Cardiac fibroblast (primary cell): ENCODE data around the gene TBX20.
"Not testable (repeated sequence)": the region's sequence is repeated elsewhere in the genome, so short reads cannot be mapped to it uniquely, and the experiment has no call there.

Source experiments
- DNase-seq, 2 donors: peaks; one replicate each; pipeline versions ENCODE4 v3.0.0 to v3.0.0-alpha.2; 2010; ENCODE audit warnings: low read depth in 2 of 2
- H3K4me3 ChIP-seq, 2 donors: replicated peaks in 1 of 2; 1 replicate in 1 of 2; 2 replicates in 1 of 2; pipeline ENCODE4 v1.5.1; 2011; ENCODE audit warnings: low read depth in 2 of 2, low read length in 2 of 2, mild to moderate bottlenecking in 2 of 2, moderate library complexity in 1 of 2
- TF ChIP-seq, protein P1 (sequence below): IDR thresholded peaks from one replicate; pipeline ENCODE4 v1.5.1; 2011; ENCODE audit warnings: low read depth, mild to moderate bottlenecking, low read length, inconsistent platforms

The TBX20 gene

DNA sequence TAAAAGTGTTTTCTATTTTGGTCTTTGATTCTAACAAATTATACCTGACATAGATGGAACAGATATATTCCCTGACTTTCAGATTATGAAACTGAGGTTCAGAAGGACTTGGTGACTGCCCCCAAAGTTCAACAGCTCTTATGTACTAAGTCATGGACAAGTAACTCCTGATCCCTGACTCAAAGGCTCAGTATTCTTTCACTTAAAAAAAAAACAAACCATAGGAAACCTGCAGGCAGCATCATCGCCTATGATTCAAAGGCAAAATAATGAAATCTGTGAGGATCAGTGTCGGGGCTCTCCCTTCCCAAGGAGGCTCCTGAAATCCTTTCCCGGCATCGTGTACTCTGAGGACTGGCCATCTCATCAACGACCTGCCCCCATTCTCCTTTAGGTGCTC, 49.9 kb downstream of the TBX20 start:
- peak in 1 of 2 donors; percentile 80 for DNase-seq
- not testable (repeated sequence) for H3K4me3 ChIP-seq

DNA sequence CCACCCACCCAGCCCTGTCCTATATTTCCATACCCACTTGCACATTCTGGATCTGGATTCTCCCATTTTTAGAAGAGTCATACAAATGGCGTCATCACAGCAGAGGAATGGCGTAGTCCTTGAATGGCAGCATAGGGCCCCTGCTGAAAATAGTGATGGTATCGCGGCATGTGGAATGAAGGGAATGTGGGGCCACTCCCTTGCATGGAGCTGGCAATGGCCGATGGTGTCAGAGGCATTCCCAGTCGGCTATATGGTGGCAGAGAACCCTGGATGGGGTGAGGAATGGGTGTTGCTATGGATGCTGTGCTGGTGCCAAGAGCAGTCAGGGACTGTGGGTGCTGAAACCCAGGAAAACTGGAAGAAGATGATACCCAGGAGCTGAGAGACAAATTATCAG, 51.5 kb downstream of the TBX20 start:
- not testable (repeated sequence) for DNase-seq, H3K4me3 ChIP-seq

DNA sequence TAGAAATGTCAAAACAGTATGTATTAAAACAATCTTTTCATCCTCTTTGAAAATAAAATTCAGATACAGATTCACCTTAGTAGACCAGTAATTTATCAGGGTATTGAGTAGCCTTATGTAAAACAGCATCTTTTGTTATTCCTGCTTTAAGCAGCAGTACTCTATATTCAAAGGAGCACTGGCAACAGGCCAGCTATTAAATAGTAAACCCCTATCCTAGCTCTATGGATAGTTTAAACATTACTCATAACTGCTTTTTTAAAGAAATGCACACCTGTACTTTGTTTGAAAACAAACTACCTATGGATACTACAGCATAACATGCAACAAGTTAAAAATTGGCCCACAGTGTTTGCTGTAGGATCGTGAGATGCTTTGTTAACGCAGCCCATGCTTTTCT, 53.7 kb downstream of the TBX20 start:
- DNase-seq, H3K4me3 ChIP-seq: not testable (repeated sequence)

DNA sequence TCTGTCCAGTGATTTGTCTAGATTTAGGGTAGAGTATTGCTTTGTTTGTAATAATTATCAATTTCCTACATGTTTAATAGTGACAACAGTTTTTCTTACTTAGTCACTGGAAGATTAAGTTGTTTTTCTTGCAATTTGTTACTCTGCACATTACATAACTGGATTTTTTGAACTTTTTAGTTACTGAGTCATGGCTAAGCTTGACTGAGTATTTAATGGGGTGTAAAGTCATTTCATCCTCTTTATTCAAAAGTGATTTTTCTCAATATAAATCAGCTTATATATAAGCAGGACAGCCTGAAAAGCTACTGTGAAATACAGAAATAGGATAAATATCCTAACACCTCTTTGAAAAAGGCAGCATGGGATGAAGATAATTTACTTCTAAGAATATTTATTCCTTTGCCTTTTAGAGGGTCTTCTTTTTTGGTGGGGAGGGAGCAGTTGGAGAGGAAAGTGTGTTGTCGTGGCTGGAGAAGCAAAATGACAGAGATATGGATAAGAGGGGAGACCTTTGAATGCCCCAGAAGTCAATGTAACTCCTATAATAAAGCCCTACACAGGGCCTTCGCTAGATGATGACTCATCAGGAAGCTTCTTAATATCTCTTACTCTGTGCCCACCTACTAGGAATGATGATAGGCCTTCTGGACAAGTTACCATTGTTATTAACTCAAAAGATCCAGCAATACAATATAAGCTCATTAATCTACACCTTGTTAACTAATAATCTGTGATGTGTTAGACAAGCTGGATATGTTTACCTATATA, 55.3 kb downstream of the TBX20 start:
- peak; percentile 53 to 72 for DNase-seq
- not testable (repeated sequence) for H3K4me3 ChIP-seq

DNA sequence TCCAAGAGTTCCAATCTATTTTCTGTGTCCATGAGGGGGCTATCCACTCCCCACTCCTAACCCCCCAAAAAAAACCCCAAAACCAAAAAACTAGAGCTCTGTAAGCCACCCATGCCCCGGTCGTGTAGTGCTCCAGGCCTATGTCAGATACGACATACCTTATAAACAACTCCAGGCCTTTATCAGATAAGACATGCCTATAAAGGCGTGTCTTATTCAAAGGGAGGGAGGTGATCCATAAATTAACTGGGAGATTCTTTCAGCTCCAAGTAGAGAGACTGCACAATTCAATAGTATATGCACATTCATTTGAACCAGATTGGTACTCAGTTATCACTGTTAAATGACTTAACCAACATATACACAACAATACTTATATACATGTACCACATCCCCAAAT, 62.3 kb downstream of the TBX20 start:
- not testable (repeated sequence) for DNase-seq, H3K4me3 ChIP-seq

DNA sequence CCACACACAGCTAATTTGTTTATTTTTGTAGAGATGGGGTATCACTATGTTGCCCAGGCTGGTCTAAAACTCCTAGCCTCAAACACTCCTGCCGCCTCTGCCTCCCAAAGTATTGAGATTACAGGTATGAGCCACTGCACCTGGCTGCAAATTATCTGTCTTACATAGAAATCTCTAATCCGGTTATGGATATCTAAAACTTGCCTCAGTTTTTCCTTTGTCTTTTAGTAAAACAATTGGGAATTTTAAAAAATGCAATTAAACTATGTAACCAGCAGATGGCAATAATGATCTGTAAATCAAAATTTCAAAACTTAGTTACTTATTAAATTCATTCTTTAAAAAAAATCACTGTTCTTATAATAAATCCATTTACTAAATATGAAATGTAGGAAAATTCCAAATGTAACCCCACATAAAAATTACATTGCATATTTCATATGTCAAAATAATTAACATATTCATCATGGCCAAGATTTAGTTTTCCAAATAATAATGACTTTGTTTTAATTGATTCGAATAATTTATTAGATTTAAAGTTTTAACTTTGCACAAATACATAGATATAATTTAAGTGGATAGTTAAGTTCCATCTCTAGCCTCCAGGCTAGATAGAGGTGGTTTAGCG, 63.6 kb downstream of the TBX20 start:
- not testable (repeated sequence) for H3K4me3 ChIP-seq, DNase-seq

DNA sequence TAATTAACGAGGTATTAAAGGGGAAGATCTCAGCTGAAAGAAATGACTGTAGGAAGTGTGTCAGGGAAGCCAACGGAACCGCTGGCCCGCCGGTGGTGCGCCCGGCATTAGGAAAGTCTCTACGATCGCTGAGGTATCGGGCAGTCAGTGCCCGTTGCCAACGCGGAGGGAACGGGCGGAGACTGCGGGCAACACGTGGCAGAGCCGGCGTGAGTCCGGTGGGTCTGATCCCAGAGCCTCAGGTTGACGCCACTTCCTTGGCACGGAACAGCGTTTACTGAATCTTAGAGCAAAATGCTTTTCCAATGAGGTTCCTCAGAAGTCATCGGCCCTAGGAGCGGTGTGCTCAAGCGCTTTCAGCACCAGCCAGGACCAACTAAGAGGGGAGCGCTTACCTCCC, 67.1 kb downstream of the TBX20 start:
- peak overlapping the region; percentile 65 to 67 for H3K4me3 ChIP-seq
- DNase-seq, result peak; percentile 57 to 64

DNA sequence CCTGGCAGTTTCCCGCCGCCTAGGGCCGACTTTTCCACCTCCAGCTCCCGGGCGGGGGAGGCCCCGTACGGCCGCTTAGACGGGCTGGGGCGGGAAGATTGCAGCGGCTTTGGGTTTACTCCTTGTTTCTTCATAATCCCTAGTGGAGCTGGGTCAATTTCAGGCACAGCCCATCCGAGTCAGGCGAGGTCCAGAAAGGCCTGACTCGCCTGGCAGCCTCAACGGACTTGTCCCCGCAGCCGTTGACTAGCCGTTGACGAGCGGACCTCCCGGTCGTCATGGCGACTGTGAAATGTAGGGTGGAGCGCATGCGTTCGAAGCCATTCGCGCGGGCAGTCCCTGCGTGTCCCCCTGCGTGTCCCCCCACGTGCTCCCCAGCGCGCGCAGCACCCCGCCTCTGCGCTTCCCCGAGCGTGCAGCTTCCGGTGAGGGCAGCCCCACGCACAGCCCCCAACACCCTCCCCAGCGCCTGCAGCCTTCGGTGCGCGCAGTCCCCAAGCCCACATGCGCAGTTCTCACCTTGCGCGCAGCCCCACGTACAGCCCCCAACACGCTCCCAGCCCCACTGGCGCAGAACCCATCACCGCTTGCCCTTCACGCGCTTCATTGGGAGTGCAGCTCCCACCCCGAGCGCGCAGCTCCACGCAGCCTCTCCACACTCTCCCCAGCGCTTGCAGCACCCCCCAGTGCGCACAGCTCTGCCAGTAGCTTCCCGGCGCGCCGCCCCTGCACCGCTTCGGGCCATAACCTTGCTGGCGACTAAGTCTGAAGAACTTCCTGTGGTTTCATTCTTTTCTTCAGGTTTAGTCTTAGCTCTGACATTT, 67.8 kb downstream of the TBX20 start:
- DNase-seq, result peak; percentile 76 to 77
- TF ChIP-seq, protein P1, sequence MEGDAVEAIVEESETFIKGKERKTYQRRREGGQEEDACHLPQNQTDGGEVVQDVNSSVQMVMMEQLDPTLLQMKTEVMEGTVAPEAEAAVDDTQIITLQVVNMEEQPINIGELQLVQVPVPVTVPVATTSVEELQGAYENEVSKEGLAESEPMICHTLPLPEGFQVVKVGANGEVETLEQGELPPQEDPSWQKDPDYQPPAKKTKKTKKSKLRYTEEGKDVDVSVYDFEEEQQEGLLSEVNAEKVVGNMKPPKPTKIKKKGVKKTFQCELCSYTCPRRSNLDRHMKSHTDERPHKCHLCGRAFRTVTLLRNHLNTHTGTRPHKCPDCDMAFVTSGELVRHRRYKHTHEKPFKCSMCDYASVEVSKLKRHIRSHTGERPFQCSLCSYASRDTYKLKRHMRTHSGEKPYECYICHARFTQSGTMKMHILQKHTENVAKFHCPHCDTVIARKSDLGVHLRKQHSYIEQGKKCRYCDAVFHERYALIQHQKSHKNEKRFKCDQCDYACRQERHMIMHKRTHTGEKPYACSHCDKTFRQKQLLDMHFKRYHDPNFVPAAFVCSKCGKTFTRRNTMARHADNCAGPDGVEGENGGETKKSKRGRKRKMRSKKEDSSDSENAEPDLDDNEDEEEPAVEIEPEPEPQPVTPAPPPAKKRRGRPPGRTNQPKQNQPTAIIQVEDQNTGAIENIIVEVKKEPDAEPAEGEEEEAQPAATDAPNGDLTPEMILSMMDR, result no peak
- H3K4me3 ChIP-seq, result peak overlapping the region; percentile 65 to 67

DNA sequence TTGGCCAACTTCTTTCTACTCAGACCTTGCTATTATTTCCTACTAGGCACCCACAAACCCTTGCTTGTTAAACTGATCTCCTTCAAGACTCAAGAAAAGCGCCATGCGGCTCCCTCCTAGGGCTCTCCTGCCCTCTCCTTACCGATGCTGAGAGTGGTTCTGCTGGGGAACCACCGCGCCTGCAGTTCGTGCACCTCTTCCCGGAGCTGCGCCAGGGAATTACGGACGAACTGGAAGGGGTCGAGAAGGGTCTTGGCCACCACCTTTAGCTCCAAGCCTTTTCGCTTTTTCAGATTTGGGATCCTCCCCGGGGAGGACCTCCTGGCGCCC, 68.4 kb downstream of the TBX20 start:
- peak overlapping the region; percentile 65 to 67 for H3K4me3 ChIP-seq
- TF ChIP-seq, protein P1, result peak; percentile 11
- not testable (repeated sequence) for DNase-seq

DNA sequence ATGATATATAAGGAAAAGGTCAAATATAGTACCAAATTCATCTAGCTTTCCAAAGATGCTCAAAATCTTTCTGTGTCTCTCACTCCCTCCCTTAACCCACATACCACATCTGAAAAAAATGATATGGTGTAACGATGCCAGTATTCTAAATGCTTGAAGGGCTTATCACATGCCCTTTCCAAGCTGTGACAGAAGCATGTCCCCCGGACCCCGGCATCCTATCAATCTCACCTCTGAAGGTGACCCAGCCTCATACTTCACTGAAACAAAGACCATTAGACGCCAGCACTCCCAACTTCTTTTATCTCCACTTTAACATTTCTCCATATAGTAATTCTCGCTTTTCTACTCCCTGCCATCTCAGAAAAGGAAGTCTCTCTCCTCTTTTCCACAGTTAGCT, 68.9 kb downstream of the TBX20 start:
- H3K4me3 ChIP-seq, result peak overlapping the region in 1 of 2 donors; percentile 67

DNA sequence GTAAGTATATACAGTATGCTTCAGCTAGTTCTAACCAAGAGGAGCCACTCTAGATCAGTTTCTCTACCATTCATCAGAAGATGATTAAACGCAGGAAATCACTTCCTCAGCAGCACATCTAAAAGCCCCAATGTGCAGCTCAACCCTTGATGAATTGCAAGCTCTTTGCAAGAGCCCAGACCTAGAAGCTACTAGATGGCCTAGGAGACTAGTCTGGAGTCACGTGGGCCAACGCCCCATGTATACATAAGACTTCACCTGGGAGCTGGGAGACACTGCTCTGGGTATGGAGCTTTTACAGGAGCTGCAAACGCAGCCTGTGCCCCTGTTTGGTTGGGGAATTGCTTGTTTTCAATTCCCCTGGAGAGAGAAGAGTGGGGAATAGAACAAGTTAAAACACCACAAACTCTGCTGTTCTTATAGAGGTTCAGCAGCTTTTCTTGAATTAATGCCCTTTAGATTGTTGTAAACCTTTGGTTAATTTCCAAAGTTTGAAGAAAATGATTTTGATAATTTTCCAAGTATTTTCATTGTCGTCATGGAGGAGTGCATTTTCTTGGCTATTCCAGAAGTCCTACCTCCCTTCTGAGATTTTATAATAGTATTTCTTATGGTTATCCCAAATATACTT, 69.9 kb downstream of the TBX20 start:
- not testable (repeated sequence) for H3K4me3 ChIP-seq, DNase-seq

More for the DNA sequence above, 68.9 kb downstream of the TBX20 start:
- not testable (repeated sequence) for DNase-seq

DNA sequence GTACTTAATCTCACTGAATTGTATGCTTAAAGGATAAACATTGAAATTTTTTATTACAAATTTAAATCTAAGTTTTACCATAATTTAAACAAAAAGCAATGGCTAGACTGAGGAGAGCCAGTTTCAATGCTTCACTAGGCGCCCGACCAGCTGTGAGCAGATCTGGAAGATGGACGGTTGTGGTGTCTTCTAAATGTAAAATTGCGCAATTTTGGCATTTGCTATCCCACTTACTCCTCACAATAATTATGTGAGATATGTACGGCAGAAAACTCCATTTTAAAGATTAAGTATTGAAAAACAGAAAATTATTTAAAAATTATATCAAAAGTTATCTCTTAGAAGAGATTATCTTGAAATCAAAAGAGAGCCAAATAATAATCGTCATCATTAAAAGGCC, 73.2 kb downstream of the TBX20 start:
- H3K4me3 ChIP-seq, DNase-seq: not testable (repeated sequence)

DNA sequence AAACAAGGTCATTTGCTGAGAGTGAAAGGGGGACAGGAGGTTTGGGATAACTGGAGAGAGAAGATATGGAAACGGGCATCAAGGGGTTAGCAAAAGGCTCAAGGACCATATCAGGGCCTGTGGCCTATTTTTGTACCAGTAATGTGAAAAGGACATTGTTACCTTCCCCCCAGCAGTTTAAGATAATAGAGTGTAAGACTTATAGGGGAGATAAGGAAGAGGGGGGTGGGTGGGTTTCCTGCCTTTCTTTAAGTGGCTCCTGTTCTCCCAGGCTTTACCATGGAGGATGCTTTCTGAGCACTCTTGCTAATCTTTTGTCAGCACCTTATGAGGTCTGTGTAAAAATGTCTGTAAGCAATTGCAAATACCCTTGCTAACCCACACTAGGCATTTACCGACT, 80.7 kb downstream of the TBX20 start:
- not testable (repeated sequence) for H3K4me3 ChIP-seq, DNase-seq

DNA sequence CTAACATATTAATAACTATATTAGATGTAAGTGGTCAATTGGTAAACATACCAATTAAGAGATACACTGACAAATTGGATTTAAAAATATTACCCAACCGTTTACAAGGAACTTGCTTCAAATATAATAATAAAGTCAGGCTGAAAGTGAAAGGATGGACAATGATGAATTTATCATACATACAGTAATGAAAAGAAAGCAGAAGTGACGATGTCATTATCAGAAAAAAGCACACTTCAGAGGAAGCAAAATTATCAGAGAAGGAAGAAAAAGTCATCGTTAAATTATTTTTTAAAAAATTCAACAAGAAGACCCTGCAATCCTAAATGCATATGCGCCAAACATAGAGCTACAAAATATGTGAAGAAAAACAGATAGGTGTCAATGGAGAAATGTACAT, 81.8 kb downstream of the TBX20 start:
- not testable (repeated sequence) for DNase-seq, H3K4me3 ChIP-seq

DNA sequence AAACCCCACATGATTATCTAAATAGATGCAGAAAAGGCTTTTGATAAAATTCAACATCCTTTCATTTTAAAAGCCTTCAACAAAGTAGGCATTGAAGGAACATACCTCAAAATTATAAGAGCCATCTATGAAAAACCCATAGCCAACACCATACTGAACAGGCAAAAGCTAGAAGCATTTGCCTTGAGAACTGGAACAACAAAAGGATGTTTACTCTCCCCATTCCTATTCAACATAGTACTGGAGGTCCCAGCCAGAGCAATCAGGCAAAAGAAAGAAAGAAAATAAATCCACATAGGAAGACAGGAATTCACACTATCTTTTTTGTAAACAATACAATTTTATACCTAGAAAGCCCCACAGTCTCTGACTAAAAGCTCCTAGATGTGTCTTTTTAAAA, 86.2 kb downstream of the TBX20 start:
- DNase-seq, result peak in 1 of 2 donors; percentile 20
- H3K4me3 ChIP-seq, result not testable (repeated sequence)
